ENCODE measurements around the gene TOR4A. TPM values are rescaled to one million over a fixed set of nuclear protein-coding genes. Genes with fewer than 3 reads are reported as not detected.

The TOR4A gene
- total RNA-seq, 1 experiment from 2014 or later = 13.4 TPM

- DNase-seq (ENCODE audit: low read depth) = no peak
Observed at GRCh38 chr9:137294681-137295237, 17.2 kb downstream of the TOR4A start.

GRCh38 chr9:137295238-137295811 is 17.8 kb downstream of the TOR4A start:
- DNase-seq (ENCODE audit: low read depth) = peak; percentile 70

GRCh38 chr9:137295849-137296669 is 18.5 kb downstream of the TOR4A start:
- no peak for DNase-seq (ENCODE audit: low read depth)

- no peak for DNase-seq (ENCODE audit: low read depth)
Observed at GRCh38 chr9:137296670-137297664, 19.4 kb downstream of the TOR4A start.

GRCh38 chr9:137297966-137298365 is 20.4 kb downstream of the TOR4A start:
- no peak for DNase-seq (ENCODE audit: low read depth)

- DNase-seq (ENCODE audit: low read depth) = peak; percentile 79
Observed at GRCh38 chr9:137298401-137299202, 21.1 kb downstream of the TOR4A start.

- DNase-seq (ENCODE audit: low read depth) = no peak
Observed at GRCh38 chr9:137299203-137299565, 21.7 kb downstream of the TOR4A start.

GRCh38 chr9:137299938-137300337 is 22.4 kb downstream of the TOR4A start:
- DNase-seq (ENCODE audit: low read depth) = no peak

- DNase-seq (ENCODE audit: low read depth) = peak; percentile 56
Observed at GRCh38 chr9:137300567-137301080, 23.1 kb downstream of the TOR4A start.

- DNase-seq (ENCODE audit: low read depth) = peak; percentile 83
Observed at GRCh38 chr9:137301081-137301947, 23.8 kb downstream of the TOR4A start.

GRCh38 chr9:137302118-137302448 is 24.6 kb downstream of the TOR4A start, which contains the start of gene NRARP:
Gene NRARP, minus strand, starts transcription at chr9:137302271. Its CDS starts 343 bp downstream, at chr9:137301928.
- DNase-seq (ENCODE audit: low read depth) = peak; percentile 93

- no peak for DNase-seq (ENCODE audit: low read depth)
Observed at GRCh38 chr9:137302449-137303150, 25.1 kb downstream of the TOR4A start.

GRCh38 chr9:137303151-137303892 is 25.8 kb downstream of the TOR4A start:
- peak; percentile 37 for DNase-seq (ENCODE audit: low read depth)

- DNase-seq (ENCODE audit: low read depth) = peak; percentile 14
Observed at GRCh38 chr9:137303893-137304382, 26.4 kb downstream of the TOR4A start.

GRCh38 chr9:137304383-137305059 is 27.0 kb downstream of the TOR4A start:
- peak; percentile 32 for DNase-seq (ENCODE audit: low read depth)

- DNase-seq (ENCODE audit: low read depth) = peak; percentile 73
Observed at GRCh38 chr9:137305060-137305797, 27.7 kb downstream of the TOR4A start.

- no peak for DNase-seq (ENCODE audit: low read depth)
Observed at GRCh38 chr9:137305798-137306065, 28.2 kb downstream of the TOR4A start.

Data from Daoy (cell line).